Measurements from ENCODE around the gene PCDH20. TPM values are rescaled to one million over a fixed set of nuclear protein-coding genes. Genes with fewer than 3 reads are reported as not detected.
"Not testable (repeated sequence)": the region's sequence is repeated elsewhere in the genome, so short reads cannot be mapped to it uniquely, and the experiment has no call there.

The PCDH20 gene
- 0.13 and 0.18 TPM in 2 replicates for total RNA-seq (2014; rRNA removed; shearing (Covaris generic))

DNA sequence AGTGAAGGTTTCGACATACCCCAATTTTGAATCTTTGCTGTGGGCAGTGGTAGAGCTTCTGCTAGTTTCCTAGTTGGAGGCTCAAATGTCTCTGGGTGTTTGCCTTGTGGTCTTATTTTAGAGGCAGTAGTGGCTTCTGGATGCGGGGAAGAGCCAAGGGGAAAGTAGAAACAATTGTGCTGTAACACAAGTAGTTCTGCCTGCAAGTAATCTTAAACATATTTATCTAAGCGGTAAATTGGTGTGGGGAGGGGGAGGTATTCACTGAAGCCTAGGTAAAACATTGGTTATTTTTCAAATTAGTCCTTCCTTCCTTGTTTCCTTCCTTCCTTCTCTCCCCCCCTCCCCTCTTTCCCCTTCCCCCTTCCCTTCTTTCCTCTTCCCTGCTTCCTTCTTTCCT is at the start of gene PCDH20:
Gene PCDH20, minus strand, starts transcription at position 101 of the 400 bp plus-strand sequence. CDS start 691 bp downstream, outside the sequence.
- DNase-seq (ENCODE audit: low spot score): no peak

DNA sequence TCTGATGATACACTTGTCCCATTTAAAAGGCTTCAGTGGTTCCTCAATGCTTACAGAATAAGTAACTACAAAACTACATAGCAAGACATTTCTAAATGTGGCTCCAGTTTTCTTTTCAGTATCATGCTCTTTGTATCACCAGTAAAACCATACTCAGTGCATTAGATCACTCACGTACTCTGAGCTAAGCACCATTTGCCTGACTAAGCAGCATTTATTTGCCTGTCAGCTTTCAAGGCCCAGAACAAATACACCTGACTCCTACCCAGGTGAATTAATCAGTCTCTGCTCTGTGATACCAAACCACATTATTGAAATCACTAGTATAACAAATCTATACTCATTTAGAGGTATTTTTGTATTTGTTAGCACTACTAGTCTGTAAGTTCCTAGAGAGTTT is 47.4 kb upstream of the PCDH20 start:
- no peak for DNase-seq (ENCODE audit: low spot score)

- no peak for DNase-seq (ENCODE audit: low spot score)
These were observed 37.5 kb upstream of the PCDH20 start for GRCh38 chr13:61453121-61453520.

- DNase-seq (ENCODE audit: low spot score): no peak
These were observed 16.4 kb upstream of the PCDH20 start for GRCh38 chr13:61432029-61432428.

DNA sequence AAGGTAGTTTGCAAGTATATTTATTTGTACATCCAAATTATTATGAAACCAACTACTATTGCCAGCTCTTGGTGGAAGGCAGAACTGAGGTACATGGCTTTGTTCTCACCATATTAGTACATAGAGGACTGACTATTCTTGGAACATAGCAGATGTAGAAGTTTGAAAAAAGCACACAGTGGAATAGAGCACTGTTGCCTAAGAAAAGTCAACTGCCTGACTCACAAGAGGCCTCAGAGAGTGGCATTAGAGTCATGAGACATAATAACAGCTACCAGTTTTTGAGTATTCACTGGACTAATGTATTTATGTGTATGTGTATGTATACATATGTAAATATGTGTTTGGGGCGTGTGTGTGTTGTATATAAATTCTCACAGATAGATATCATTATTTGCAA is 8.3 kb upstream of the PCDH20 start:
- no peak for DNase-seq (ENCODE audit: low spot score)

- no peak for DNase-seq (ENCODE audit: low spot score)
These were observed 1.5 kb upstream of the PCDH20 start for GRCh38 chr13:61417086-61417570.

DNA sequence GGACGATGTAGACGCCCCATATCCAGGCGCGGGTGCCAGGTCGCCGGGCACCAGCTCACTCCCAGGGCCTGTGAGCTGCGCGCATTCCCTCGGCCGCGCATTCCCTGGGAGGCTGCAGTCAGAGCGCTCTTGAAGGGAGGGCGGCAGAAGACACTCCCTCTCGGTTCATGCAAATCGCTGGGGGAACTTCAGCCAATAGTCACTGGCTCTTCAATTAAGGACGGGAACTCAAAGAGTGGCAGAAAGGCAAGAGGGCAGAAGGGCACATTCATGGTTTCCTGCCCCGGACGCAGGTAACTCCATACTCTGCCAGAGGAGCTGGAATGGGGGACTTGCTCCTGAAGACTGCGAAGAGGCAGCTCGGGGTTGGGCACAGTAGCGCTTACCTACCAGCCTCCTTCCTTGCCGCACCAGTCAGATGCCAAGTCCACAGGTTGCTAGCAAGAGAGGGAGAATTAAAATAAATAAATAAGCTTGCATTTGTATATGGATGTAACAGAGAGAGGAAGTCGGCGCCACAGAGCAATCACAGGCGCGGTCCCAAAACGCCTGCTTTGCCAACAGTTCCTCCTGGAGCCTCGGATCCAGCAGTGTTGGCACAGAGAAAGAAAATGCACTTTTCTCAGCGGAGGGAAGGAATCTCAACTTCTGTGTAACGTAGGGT is 459 bp downstream of the PCDH20 start:
- DNase-seq (ENCODE audit: low spot score): peak; percentile 51

DNA sequence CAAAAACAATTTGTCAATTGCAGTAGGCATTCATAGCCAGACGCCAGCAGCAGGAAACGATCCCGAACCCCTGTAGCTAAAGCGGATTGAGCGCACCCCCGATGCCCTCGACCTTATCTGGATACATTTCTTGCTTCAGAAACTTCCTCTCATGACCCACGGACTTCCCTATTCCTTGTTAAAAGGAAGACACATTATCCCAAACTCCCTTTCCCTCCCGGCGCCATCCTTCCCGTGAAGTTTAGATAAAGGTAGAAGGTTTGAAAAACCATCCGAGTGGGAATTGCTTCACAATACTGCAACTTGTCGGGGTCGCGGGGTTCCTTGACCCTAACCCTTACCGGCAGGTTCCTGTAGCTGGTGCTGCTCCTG is 977 bp downstream of the PCDH20 start:
- no peak for DNase-seq (ENCODE audit: low spot score)

DNA sequence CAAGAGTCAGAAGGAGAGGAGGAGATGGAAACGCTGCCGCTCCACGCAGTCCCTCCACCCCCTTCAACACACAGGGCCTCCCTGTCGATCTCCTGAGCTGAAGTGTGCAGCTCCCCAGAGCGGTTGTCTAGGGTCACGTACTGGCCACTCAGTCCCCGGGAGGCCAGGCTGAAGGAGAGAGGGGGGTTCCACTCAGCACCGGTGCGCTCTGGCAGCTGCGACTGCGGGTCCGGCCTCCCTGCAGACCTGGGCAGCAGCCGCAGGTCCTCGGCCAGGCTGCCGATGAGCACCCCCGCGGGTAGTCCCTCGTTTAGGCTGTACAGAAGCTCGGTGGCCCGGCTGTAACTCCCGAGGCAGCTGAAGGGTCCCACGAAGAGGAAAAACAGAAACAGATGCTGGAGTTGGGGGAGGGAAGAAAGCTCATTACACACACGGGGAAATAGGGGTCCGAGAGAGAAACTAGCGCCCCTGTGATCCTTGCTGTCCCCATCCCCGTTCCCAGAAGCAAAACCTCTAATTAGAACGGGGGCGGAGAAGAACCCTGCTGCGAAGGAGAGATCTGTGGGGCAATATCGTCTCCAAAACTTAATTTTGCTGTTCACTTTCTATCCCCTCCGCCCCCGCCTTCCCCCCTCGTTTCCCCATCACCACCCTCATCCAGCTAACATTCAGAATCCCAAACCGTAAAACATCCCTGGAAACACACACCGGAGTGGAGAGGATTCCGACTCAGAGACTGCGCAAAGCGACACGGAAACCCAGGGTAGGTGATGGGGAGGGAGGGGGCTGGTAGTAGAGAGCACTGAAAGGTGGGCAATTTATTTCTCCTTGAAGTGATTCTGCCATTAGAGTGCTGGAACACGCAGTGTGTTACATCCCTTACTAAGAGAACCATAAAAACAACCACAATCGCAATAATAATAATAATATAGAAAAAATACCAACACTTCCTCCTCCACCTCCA is 1.8 kb downstream of the PCDH20 start:
- no peak for DNase-seq (ENCODE audit: low spot score)

- DNase-seq (ENCODE audit: low spot score): peak; percentile 29
These were observed 4.9 kb downstream of the PCDH20 start for GRCh38 chr13:61410669-61411297.

- DNase-seq (ENCODE audit: low spot score): no peak
These were observed 5.4 kb downstream of the PCDH20 start for GRCh38 chr13:61410266-61410665.

DNA sequence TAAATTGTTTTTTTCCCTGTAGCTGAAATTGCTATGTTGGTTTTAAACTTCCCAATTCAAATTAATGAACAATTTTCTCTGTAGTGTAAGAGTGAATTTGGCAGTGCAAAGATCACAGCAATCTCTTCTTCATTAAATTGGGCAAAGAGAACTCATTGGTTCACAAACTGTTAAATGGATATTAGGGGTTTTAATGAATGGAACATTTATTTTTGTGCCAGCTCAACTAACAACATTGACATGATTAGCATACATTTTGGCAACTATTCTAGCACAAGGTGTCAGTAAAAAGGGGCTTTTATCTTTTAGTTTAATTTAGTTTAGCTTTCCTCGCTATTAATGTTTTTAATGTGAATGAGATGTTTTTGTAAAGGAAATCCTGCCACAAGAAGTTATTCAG is 7.1 kb downstream of the PCDH20 start:
- DNase-seq (ENCODE audit: low spot score): no peak

- no peak for DNase-seq (ENCODE audit: low spot score)
These were observed 9.4 kb downstream of the PCDH20 start for GRCh38 chr13:61406275-61406674.

- no peak for DNase-seq (ENCODE audit: low spot score)
These were observed 19.5 kb downstream of the PCDH20 start for GRCh38 chr13:61396121-61396520.

DNA sequence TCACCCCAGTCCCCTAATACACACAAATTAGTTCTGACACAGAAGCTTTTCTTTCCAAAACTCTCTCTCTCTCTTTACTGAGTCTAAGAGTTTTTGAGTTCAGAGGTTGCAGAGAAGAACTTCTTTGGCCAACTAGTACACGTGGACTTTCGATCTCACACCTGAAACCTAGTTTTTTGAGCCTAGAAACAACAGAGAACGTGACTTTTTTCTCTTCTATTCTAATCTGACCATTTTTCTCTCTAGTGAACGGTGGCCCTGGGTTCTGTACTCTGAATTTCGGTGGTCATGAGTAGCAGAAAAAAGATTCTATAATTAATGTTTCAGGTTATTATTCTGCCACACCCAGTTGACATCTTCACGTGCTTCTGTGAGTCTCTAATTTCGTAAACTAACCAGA is 24.2 kb downstream of the PCDH20 start:
- DNase-seq (ENCODE audit: low spot score): no peak

DNA sequence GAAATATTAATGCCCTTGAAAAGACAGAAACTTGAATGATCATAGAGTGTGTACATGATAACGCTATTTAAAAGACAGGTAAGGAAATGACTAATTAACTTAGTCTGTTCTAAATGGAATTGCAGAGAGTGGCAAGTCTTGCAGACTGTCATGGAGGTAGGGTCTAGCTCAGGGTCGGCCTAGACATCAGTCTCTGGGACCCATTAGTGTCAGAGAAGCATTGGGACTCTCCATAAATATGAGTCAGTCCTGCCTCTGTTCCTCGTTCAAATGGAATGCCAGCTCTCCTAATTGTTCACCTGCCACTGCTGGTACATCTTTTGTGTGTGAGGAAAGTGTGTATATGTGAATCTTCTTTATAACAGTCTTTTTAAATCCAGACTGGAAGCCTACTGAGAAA is 28.0 kb downstream of the PCDH20 start:
- no peak for DNase-seq (ENCODE audit: low spot score)

DNA sequence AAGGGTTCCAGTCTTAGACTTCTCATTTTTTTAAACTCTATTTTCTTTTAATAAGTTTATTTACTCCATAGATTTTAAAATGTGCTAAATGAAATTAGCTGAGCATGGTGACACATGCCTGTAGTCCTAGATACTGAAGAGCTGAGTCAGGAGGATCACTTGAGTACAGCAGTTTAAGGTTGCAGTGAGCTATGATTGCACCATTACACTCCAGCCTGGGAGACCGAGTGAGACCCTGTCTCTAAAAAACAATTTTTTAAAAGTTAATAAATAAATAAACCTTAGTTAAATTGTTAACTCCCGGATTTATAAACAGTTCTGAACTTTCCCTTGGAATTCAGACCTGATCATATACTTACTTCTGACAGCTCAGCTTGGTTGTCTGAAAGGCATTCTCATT is 32.5 kb downstream of the PCDH20 start:
- no peak for DNase-seq (ENCODE audit: low spot score)

DNA sequence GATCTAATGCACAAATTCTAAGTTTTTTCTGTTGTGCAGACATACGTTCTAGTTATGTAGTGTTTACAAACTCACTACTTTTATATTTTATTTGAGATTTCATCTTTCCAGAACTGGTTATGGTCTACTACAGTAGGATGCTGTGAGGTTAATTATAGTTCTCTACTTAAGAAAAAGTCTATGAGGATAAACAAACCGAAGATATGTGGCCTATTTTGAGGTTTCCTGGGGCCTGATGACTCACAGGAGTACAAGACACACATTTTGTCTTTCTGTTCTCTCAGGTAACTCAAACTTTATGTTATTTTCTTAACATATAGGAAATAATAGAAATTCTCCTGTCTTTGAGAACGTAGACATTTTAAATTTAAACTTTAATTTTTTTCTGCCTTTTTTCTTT is 45.1 kb downstream of the PCDH20 start:
- DNase-seq (ENCODE audit: low spot score): no peak

DNA sequence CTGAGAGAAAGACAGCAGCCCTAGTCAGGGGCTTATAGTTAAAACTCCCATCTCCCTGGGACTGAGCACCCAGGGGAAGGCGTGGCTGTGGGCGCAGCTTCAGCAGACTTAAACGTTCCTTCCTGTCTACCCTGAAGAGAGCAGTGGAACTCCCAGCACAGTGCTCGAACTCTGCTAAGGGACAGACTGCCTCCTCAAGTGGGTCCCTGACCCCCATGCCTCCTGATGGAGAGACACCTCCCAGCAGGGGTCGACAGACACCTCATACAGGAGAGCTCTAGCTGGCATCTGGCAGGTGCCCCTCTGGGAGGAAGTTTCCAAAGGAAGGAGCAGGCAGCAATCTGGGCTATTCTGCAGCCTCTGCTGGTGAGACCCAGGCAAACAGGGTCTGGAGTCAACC is 51.0 kb downstream of the PCDH20 start:
- DNase-seq (ENCODE audit: low spot score): not testable (repeated sequence)

GRCh38 chr13:61362522-61362921 is 53.1 kb downstream of the PCDH20 start:
- no peak for DNase-seq (ENCODE audit: low spot score)
